Progenitor cell of endocrine pancreas (in vitro differentiated cells): Measurements from ENCODE around the gene ADCY5. TPM values are rescaled to one million over a fixed set of nuclear protein-coding genes. Genes with fewer than 3 reads are reported as not detected.

Source experiments
- DNase-seq: peaks from one replicate; pipeline ENCODE4 v3.0.0; 2021; ENCODE audit warnings: low spot score; ENCODE audit not compliant: unreplicated experiment
- H3K27ac Mint-ChIP-seq: 2 replicates; pipeline ENCODE4 v1.8.0; 2021; ENCODE audit warnings: mild to moderate bottlenecking, moderate library complexity, mixed read lengths
- H3K27me3 Mint-ChIP-seq: 2 replicates; pipeline ENCODE4 v1.8.0; 2021; ENCODE audit warnings: mixed read lengths
- H3K36me3 Mint-ChIP-seq: 2 replicates; pipeline ENCODE4 v1.8.0; 2022; ENCODE audit warnings: mixed read lengths; ENCODE audit not compliant: insufficient read depth
- H3K4me1 Mint-ChIP-seq: 2 replicates; pipeline ENCODE4 v1.8.0; 2021; ENCODE audit warnings: low read depth, mixed read lengths
- H3K4me3 Mint-ChIP-seq: 2 replicates; pipeline ENCODE4 v1.8.0; 2021; ENCODE audit warnings: low read depth, mild to moderate bottlenecking, moderate library complexity, mixed read lengths
- H3K9me3 Mint-ChIP-seq: 2 replicates; pipeline ENCODE4 v1.8.0; 2021; ENCODE audit warnings: low read depth, mixed read lengths
- total RNA-seq: library from RNA; stranded (reverse); gene quantifications from 2 replicates; pipeline ENCODE4 v1.2.1, GENCODE V29; 2021
- TF ChIP-seq, protein P1 (sequence below): fragments of 200-600 bp; sonication (generic); IDR thresholded peaks from one replicate; pipeline ENCODE4 v1.5.0; 2021; ENCODE audit warnings: antibody characterized with exemption, mild to moderate bottlenecking; ENCODE audit not compliant: unreplicated experiment

Gene ADCY5
- total RNA-seq, 1 donor from 2014 or later = 33.8 TPM

DNA sequence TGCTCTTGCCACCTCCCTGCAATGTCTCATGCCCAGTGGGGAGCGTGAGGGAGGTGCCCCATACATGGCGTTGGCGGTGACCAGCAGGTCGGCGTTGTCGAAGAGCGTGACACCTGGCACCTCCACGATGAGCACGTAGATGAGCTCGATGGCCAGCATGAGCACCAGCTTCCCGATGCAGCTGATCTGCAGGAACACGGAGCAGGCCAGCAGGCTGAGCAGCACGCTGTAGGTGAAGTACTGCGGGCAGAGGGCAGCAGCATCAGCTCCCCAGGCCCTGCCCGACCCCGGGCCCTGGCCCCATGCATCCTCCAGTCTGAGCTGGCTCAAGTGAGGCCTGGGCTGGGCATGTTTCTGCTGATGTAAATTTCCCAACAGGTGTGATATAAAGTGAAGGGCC is 148.8 kb downstream of the ADCY5 start:
- TF ChIP-seq, protein P1, sequence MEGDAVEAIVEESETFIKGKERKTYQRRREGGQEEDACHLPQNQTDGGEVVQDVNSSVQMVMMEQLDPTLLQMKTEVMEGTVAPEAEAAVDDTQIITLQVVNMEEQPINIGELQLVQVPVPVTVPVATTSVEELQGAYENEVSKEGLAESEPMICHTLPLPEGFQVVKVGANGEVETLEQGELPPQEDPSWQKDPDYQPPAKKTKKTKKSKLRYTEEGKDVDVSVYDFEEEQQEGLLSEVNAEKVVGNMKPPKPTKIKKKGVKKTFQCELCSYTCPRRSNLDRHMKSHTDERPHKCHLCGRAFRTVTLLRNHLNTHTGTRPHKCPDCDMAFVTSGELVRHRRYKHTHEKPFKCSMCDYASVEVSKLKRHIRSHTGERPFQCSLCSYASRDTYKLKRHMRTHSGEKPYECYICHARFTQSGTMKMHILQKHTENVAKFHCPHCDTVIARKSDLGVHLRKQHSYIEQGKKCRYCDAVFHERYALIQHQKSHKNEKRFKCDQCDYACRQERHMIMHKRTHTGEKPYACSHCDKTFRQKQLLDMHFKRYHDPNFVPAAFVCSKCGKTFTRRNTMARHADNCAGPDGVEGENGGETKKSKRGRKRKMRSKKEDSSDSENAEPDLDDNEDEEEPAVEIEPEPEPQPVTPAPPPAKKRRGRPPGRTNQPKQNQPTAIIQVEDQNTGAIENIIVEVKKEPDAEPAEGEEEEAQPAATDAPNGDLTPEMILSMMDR = no peak
- no peaks in the 10 kb centered on the region for H3K9me3 Mint-ChIP-seq
- no peaks in the 10 kb centered on the region for H3K4me1 Mint-ChIP-seq
- H3K36me3 Mint-ChIP-seq = peaks cover 14% of the 10 kb centered on the region
- no peak overlapping the region for H3K4me3 Mint-ChIP-seq
- no peaks in the 10 kb centered on the region for H3K27me3 Mint-ChIP-seq
- no peak for DNase-seq
- no peak overlapping the region for H3K27ac Mint-ChIP-seq

DNA sequence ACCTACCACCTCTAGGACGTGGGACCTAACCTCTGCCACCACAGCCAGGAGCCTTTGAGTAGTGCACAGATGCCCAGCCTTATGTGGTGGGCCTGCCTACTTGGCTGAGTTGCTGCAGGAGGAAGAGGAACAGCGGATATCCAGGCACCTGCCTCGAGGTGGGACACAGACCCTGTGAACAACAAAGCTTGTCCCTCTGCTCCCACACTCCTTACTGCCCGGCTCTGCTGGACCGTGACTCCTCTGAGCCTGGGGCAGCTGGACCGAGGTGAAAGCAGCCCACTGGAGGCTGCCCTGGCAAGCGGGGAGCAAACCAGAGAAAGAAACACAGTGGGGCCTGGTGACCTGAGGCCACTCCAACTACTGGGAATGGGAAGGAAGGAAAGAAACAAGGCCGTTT is 149.3 kb downstream of the ADCY5 start:
- TF ChIP-seq, protein P1 = no peak
- H3K27ac Mint-ChIP-seq = no peak overlapping the region
- no peaks in the 10 kb centered on the region for H3K27me3 Mint-ChIP-seq
- no peaks in the 10 kb centered on the region for H3K4me1 Mint-ChIP-seq
- no peak overlapping the region for H3K4me3 Mint-ChIP-seq
- no peak for DNase-seq
- peaks cover 14% of the 10 kb centered on the region for H3K36me3 Mint-ChIP-seq
- H3K9me3 Mint-ChIP-seq = no peaks in the 10 kb centered on the region

DNA sequence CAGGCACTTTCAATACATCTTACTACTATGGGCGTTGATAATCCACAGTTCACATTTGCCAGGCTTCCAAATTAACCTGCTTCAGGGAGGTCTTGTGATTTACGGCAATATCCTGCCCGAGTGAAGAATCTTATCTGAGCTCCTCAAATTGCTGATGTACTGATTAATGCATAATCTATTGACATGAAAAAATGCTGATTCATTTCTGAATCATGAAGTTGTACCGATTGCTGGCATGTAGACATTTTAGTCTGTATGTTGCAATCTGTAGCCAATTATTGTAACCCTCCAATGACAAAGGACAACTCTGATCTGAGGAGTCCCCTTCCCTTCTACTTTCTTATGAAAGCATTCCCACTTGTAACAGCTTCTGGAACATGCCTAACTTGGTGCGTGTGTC is 150.0 kb downstream of the ADCY5 start:
- H3K36me3 Mint-ChIP-seq = peaks cover 17% of the 10 kb centered on the region
- TF ChIP-seq, protein P1 = no peak
- H3K4me1 Mint-ChIP-seq = no peaks in the 10 kb centered on the region

DNA sequence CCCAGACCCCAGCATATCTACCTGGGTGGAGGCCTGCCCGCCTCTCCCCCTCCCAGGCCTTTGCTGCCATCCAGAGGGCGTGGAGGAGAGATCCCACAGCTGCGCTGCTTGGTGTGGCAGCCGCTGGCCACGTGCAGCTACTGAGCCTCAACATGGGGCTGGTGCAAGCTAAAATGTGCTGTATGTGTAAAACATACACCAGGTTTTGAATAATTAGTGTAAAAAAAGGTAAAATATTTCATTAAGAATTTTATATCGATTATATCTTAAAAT is 151.3 kb downstream of the ADCY5 start:
- Mint-ChIP-seq H3K27me3 (no peaks in the 10 kb centered on the region), H3K36me3 (peaks cover 16% of the 10 kb centered on the region), H3K4me1 (no peaks in the 10 kb centered on the region), H3K9me3 (no peaks in the 10 kb centered on the region), H3K4me3 (no peak overlapping the region), H3K27ac (no peak overlapping the region)
- no peak for DNase-seq
- TF ChIP-seq, protein P1 = no peak

More for the DNA sequence above, 150.0 kb downstream of the ADCY5 start:
- no peaks in the 10 kb centered on the region for H3K27me3 Mint-ChIP-seq
- no peak overlapping the region for H3K4me3 Mint-ChIP-seq
- H3K9me3 Mint-ChIP-seq = no peaks in the 10 kb centered on the region
- peak overlapping the region; percentile 10 for H3K27ac Mint-ChIP-seq
- DNase-seq = no peak

DNA sequence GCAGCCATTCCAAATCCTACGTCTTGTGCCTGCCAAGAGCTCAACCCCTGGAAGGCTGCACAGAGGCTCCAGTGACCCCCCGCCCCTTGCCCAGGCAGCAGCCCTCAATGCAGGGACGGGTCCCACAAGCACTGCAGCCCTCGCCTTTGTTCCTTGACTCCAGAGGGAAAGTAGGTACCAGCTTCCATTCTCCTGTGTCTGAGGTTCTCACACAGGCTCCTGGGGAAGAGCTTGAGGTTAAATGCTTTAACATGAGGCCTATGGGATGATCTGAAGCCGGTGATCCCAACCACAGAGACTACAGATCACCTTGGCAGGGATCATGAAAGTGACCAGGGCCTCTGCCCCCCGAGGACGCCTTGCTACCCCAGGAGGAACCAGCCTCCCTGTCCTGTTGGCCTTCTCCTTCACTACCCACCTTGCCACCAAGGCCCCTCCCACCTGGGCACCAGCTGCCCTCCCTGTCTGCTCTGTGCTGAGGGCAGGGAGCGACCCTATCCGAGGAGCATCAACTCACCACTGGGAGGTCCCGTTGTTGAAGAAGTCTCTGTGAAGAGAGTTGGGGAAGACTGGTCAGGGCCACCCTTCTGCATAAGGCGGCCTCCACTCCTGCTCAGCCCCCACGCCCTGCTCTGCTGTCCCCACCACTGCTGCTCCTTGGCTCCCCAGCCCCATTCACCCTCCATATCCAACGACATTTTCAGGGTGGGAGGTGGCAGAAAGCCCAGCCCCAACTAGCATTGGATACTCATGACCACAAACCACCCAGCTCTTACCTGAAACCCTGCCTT is 151.9 kb downstream of the ADCY5 start:
- no peak for DNase-seq
- Mint-ChIP-seq H3K9me3 (no peaks in the 10 kb centered on the region), H3K27ac (no peak overlapping the region), H3K4me3 (no peak overlapping the region), H3K4me1 (no peaks in the 10 kb centered on the region), H3K27me3 (no peaks in the 10 kb centered on the region), H3K36me3 (peaks cover 16% of the 10 kb centered on the region)
- TF ChIP-seq, protein P1 = no peak
